ENCODE data around the gene SEMA3B. TPM values are rescaled to one million over a fixed set of nuclear protein-coding genes. Genes with fewer than 3 reads are reported as not detected.

Gene SEMA3B
- total RNA-seq, 4 donors from 2014 or later, result 0.70 to 8.2 (median 2.4) TPM

DNA sequence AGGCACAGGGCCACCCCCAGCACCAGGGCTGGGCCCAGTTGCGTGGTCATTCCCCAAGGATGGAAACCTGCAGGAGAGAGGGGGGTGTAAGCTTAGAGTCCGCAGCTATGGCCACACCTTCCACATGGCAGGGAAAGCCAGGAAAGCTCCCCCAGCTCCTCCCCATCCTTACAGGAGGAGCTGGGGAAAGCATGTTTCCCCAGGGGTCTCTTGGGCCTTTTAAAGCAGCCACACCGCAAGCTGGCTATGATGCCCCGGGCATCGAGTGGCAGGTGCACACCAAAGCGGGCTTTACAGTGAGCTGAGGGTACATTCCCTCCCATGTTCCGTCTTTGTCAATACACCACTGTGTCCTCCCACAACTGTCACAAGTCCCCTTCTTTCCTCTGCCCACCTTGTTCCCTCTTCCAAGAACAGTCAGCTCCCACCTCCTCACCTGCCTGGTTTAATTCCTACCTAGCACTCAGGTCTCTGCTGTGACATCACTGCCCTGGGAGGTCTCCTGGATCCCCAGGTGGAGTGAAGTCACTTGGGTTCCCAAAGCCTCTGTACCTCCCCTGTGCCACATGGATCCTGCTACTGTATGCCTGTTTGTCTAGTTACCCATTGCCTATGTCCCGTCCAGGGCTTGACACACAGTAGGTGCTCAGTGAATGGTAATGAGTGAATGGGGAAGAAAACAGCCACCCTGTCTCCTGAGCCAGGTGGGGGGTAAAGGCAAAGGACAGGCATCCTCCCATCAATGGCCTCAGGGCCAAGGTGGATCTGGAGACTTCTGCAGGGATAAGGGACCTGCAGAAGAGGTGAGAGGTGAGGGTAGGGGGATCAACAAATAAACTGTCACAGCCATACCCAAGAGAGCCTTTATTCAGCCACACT, 26.8 kb downstream of the SEMA3B start:
- Histone ChIP-seq H3K4me3 (no peak overlapping the region), H3K4me1 (peaks cover 39 to 51% (median 39%) of the 10 kb centered on the region in 3 donors), H3K27me3 (no peaks in the 10 kb centered on the region), H3K36me3 (peaks cover 0 to 13% (median 0%) of the 10 kb centered on the region in 3 donors), H3K9me3 (no peaks in the 10 kb centered on the region), H3K27ac (no peak overlapping the region)
- no peak for TF ChIP-seq POLR2A (IDR thresholded peaks at IDR 0.05)
- TF ChIP-seq, protein P1, sequence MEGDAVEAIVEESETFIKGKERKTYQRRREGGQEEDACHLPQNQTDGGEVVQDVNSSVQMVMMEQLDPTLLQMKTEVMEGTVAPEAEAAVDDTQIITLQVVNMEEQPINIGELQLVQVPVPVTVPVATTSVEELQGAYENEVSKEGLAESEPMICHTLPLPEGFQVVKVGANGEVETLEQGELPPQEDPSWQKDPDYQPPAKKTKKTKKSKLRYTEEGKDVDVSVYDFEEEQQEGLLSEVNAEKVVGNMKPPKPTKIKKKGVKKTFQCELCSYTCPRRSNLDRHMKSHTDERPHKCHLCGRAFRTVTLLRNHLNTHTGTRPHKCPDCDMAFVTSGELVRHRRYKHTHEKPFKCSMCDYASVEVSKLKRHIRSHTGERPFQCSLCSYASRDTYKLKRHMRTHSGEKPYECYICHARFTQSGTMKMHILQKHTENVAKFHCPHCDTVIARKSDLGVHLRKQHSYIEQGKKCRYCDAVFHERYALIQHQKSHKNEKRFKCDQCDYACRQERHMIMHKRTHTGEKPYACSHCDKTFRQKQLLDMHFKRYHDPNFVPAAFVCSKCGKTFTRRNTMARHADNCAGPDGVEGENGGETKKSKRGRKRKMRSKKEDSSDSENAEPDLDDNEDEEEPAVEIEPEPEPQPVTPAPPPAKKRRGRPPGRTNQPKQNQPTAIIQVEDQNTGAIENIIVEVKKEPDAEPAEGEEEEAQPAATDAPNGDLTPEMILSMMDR (IDR thresholded peaks at IDR 0.05), result no peak
- 87 to 96% methylated on average over 6 to 8 of the region's 8 CpGs for WGBS, 2 donors
- no peak for DNase-seq
- intact Hi-C loops (cut with DNase I), result no loop called here

DNA sequence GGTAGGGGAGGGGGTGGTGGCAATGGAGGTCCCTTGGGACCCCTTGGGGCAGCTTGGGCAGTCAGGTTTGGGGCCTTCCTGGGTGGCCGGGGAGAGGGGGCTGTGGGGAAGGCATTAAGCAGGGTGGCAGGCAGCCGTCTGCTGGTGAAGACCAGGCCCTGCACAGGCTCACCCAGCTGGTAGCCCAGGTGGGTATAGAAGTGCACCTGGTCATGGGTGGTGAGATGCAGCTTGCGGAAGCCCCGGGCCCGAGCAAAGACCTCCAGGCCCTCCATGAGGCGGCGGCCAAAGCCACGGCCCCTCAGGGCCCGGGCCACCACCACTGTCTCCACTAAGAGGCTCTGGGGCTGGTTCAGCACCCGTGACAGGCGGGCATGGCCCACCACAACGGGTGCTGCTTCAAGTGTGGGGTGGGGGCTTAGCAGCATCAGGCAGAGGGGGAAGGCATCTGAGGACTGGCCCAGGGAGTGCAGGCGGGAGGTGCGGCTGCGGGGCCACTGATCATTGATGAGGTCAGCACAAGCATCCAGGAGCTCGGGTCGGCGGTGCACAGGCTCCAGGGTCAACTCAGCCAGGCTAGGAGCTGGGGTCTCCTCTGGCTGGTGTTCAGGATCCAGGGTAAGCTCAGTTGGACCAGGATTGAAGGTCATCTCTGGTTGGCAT, 27.9 kb downstream of the SEMA3B start:
- intact Hi-C loops (cut with DNase I), result no loop called here
- no peak for TF ChIP-seq POLR2A (IDR thresholded peaks at IDR 0.05)
- TF ChIP-seq, protein P1 (IDR thresholded peaks at IDR 0.05), result no peak
- Histone ChIP-seq H3K27ac (no peak overlapping the region), H3K4me1 (peaks cover 32 to 50% (median 32%) of the 10 kb centered on the region in 3 donors), H3K9me3 (no peaks in the 10 kb centered on the region), H3K4me3 (no peak overlapping the region), H3K27me3 (no peaks in the 10 kb centered on the region), H3K36me3 (peaks cover 0 to 13% (median 0%) of the 10 kb centered on the region in 3 donors)
- no peak for DNase-seq
- 84 to 100% methylated on average over 4 to 5 of the region's 18 CpGs for WGBS, 2 donors

DNA sequence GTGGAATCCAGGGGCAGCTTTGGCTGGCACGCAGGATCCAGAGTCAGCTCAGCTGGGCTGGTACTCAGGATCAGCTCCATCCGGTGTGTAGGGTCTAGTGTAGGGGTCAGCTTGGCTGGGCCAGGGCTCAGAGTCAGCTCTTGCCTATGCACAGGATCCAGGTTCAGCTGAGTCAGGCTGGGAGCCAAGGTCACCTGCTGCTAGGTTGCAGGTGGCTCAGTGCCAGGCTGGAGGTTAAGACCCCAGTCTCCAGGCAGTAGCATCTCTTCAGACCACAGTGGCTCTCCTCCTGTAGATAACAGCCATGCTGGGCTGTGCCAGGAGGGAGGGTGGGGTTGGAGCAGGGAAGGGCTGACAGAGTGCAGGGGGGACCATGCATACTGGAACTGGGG, 28.4 kb downstream of the SEMA3B start:
- no CpG with 5 or more reads among the region's 2 CpGs for WGBS, 2 donors
- H3K27me3 ChIP-seq, result no peaks in the 10 kb centered on the region
- peak overlapping the region in 2 of 4 donors; percentile 89 to 94 for H3K27ac ChIP-seq

DNA sequence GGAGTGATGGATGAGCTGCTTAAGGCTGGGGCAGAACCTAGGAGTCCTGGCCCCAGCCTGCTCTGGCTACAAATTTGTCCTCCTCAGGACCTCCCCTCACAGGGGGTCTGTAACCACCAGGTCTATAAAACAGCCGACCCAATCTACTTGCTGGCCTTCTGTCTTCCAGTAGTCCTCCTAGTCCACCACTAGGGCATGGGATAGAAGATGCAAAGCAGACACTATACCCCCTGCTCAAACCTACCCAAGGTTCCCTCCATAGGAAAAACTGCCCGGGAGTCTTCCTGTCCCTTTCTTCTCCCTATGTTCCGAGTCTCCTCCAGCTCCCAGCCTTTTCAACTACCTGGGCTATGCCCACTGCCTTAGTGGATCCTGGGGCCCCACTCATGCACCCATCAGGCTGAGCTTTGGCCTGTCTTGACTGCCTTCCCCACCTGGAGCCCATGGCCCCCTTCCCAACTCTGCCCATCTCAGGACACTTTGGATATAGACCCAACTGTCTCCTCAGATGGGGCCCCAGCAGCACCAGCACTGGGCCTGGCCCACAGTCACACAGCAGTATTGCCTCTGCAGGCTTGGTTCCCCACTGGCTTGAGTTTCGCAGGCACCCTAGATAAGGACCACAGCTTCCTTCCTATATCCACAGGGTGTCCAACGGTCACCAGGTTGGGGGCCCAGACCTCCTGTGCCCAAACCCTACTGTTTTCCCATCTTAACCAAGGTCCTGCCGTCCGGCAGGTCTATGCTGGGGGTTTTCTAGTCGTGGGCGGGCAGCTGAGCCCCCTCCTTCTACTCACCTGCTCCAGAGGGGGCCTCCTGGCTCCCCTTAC, 29.2 kb downstream of the SEMA3B start:
- H3K36me3 ChIP-seq, result peaks cover 0 to 13% (median 0%) of the 10 kb centered on the region in 3 donors
- intact Hi-C loops (cut with DNase I), result no loop called here
- peaks cover 28 to 54% (median 29%) of the 10 kb centered on the region in 3 donors for H3K4me1 ChIP-seq
- WGBS, 2 donors, result 45 to 60% methylated on average over 5 to 9 of the region's 9 CpGs
- no peaks in the 10 kb centered on the region for H3K9me3 ChIP-seq
- H3K27me3 ChIP-seq, result no peaks in the 10 kb centered on the region
- no peak for TF ChIP-seq POLR2A (IDR thresholded peaks at IDR 0.05)
- TF ChIP-seq, protein P1 (IDR thresholded peaks at IDR 0.05), result peak in 3 of 6 experiments; percentile 4 to 27 (median 20)
- no peak for DNase-seq
- H3K4me3 ChIP-seq, result peak overlapping the region; percentile 49 to 72 (median 60)
- H3K27ac ChIP-seq, result peak overlapping the region; percentile 89 to 94 (median 91)

More for the DNA sequence above, 28.4 kb downstream of the SEMA3B start:
- H3K9me3 ChIP-seq, result no peaks in the 10 kb centered on the region
- no peak for DNase-seq
- no peak overlapping the region for H3K4me3 ChIP-seq
- intact Hi-C loops (cut with DNase I), result no loop called here
- H3K4me1 ChIP-seq, result peaks cover 31 to 54% (median 31%) of the 10 kb centered on the region in 3 donors
- no peak for TF ChIP-seq POLR2A (IDR thresholded peaks at IDR 0.05)
- TF ChIP-seq, protein P1 (IDR thresholded peaks at IDR 0.05), result no peak
- H3K36me3 ChIP-seq, result peaks cover 0 to 13% (median 0%) of the 10 kb centered on the region in 3 donors
